Measurements from ENCODE around the gene LRRC23. TPM values are rescaled to one million over a fixed set of nuclear protein-coding genes. Genes with fewer than 3 reads are reported as not detected.
A peak's percentile ranks its signal among the peaks of the same experiment; 100 is the strongest.

The LRRC23 gene

GRCh38 chr12:6959805-6960592 lies 55.4 kb downstream of the LRRC23 start:
- no peaks in the 10 kb centered on the region for H3K9me3 ChIP-seq (replicated peaks; ENCODE audit: low read length)
- no peak overlapping the region for H3K9ac ChIP-seq (ENCODE audit: low read depth, low read length)
- no peak overlapping the region for H3K4me2 ChIP-seq (ENCODE audit: low read length)
- peaks cover 22% of the 10 kb centered on the region for H3K4me1 ChIP-seq (ENCODE audit: control insufficient read depth, insufficient read depth, low read length)
- no peaks in the 10 kb centered on the region for H3K27me3 ChIP-seq (ENCODE audit: control insufficient read depth, insufficient read depth, low read length)
- H3K4me3 ChIP-seq (ENCODE audit: low read length) = no peak overlapping the region
- H3K36me3 ChIP-seq (ENCODE audit: insufficient read depth, low read length) = peaks cover 10% of the 10 kb centered on the region

GRCh38 chr12:6960593-6961277 lies 56.1 kb downstream of the LRRC23 start:
- no peaks in the 10 kb centered on the region for H3K27me3 ChIP-seq (ENCODE audit: control insufficient read depth, insufficient read depth, low read length)
- peak overlapping the region; percentile 56 for H3K4me2 ChIP-seq (ENCODE audit: low read length)
- peaks cover 16% of the 10 kb centered on the region for H3K36me3 ChIP-seq (ENCODE audit: insufficient read depth, low read length)
- H3K4me1 ChIP-seq (ENCODE audit: control insufficient read depth, insufficient read depth, low read length) = peaks cover 22% of the 10 kb centered on the region
- peak overlapping the region; percentile 70 for H3K9ac ChIP-seq (ENCODE audit: low read depth, low read length)
- H3K9me3 ChIP-seq (replicated peaks; ENCODE audit: low read length) = no peaks in the 10 kb centered on the region
- peak overlapping the region; percentile 31 for H3K4me3 ChIP-seq (ENCODE audit: low read length)

DNA sequence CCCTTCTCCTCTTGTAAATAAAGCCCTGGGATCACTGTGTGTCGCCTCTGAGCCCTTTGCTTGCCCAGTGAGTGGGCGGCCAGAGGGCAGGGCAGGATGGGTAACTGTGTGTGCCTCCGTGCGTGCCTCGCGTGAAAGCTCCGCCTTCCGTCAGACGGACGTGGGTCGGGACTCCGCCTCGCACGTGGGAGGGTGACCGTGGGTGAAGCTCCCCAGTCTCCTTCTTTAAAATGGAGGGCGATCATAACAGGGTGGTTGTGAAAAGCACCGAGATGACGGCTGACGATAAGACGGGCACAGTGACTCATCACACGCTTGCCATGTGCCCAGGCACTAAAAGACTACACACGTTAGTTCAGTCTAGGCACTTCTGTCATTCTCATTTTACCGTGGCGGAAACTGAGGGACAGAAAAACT lies 56.7 kb downstream of the LRRC23 start:
- peaks cover 21% of the 10 kb centered on the region for H3K36me3 ChIP-seq (ENCODE audit: insufficient read depth, low read length)
- peak overlapping the region; percentile 70 for H3K9ac ChIP-seq (ENCODE audit: low read depth, low read length)
- H3K27me3 ChIP-seq (ENCODE audit: control insufficient read depth, insufficient read depth, low read length) = no peaks in the 10 kb centered on the region
- H3K9me3 ChIP-seq (replicated peaks; ENCODE audit: low read length) = no peaks in the 10 kb centered on the region
- peaks cover 22% of the 10 kb centered on the region for H3K4me1 ChIP-seq (ENCODE audit: control insufficient read depth, insufficient read depth, low read length)
- peak overlapping the region; percentile 31 for H3K4me3 ChIP-seq (ENCODE audit: low read length)
- peak overlapping the region; percentile 56 for H3K4me2 ChIP-seq (ENCODE audit: low read length)

- peaks cover 25% of the 10 kb centered on the region for H3K36me3 ChIP-seq (ENCODE audit: insufficient read depth, low read length)
- peak overlapping the region; percentile 56 for H3K4me2 ChIP-seq (ENCODE audit: low read length)
- H3K9ac ChIP-seq (ENCODE audit: low read depth, low read length) = peak overlapping the region; percentile 70
- peak overlapping the region; percentile 31 for H3K4me3 ChIP-seq (ENCODE audit: low read length)
- H3K9me3 ChIP-seq (replicated peaks; ENCODE audit: low read length) = no peaks in the 10 kb centered on the region
- H3K27me3 ChIP-seq (ENCODE audit: control insufficient read depth, insufficient read depth, low read length) = no peaks in the 10 kb centered on the region
- H3K4me1 ChIP-seq (ENCODE audit: control insufficient read depth, insufficient read depth, low read length) = peaks cover 22% of the 10 kb centered on the region
These were observed 57.2 kb downstream of the LRRC23 start for GRCh38 chr12:6961695-6962284.

DNA sequence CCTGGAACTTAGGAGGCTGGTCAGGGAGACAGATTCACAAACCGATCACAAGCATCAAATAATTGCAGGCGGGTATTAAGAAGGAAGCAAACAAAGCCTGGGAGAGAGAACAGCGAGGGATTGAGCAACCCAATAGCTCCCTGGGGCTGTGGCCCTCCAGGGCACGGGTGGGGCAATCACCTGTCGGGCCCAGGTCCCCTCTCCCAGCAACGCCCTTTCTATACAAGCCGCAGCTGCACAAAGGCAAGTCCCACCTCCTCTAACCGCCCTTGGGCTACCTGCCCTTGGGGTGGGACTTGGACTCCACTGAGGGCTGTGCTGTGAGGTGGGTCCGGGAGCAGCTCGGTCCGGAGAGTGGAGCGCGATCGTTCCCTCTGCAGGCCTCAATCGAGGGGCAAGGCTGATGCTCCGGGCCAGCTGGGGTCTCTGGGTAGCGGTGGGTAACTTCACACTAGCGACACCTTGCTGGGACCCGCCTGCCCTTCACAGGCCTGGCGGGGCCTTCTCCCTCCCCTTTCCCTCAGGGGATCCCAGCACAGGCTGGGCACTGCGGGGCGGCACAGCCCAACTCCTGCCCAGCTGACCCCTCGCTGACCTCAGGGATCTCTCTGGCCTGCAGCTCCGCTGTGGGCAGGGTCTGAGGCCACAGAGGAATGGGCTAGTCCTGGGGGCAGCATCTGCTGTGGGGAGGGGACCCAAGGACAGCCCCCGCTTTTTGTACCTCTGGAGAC lies 57.8 kb downstream of the LRRC23 start:
- Histone ChIP-seq H3K4me2 (ENCODE audit: low read length) (peak overlapping the region; percentile 56), H3K9me3 (replicated peaks; ENCODE audit: low read length) (no peaks in the 10 kb centered on the region), H3K9ac (ENCODE audit: low read depth, low read length) (peak overlapping the region; percentile 70), H3K4me1 (ENCODE audit: control insufficient read depth, insufficient read depth, low read length) (peaks cover 22% of the 10 kb centered on the region), H3K36me3 (ENCODE audit: insufficient read depth, low read length) (peaks cover 31% of the 10 kb centered on the region), H3K4me3 (ENCODE audit: low read length) (no peak overlapping the region), H3K27me3 (ENCODE audit: control insufficient read depth, insufficient read depth, low read length) (no peaks in the 10 kb centered on the region)

GRCh38 chr12:6963016-6963731 lies 58.6 kb downstream of the LRRC23 start:
- no peaks in the 10 kb centered on the region for H3K27me3 ChIP-seq (ENCODE audit: control insufficient read depth, insufficient read depth, low read length)
- no peak overlapping the region for H3K4me3 ChIP-seq (ENCODE audit: low read length)
- H3K4me1 ChIP-seq (ENCODE audit: control insufficient read depth, insufficient read depth, low read length) = peaks cover 22% of the 10 kb centered on the region
- no peak overlapping the region for H3K4me2 ChIP-seq (ENCODE audit: low read length)
- H3K9ac ChIP-seq (ENCODE audit: low read depth, low read length) = no peak overlapping the region
- H3K9me3 ChIP-seq (replicated peaks; ENCODE audit: low read length) = no peaks in the 10 kb centered on the region
- H3K36me3 ChIP-seq (ENCODE audit: insufficient read depth, low read length) = peaks cover 39% of the 10 kb centered on the region

Small RNAs within 50 kb of the gene (small RNA-seq; reads per million reads assigned to genes)
- 4.3 reads per million, percentile 83 among the genes with 10 or more reads in this experiment for gene MIR141
- gene MIR200C = 7.3 reads per million, percentile 89 among the genes with 10 or more reads in this experiment
- not detected for gene RNU7-1
